ENCODE results near the gene NDUFC2.
"Not testable (repeated sequence)": the region's sequence is repeated elsewhere in the genome, so short reads cannot be mapped to it uniquely, and the experiment has no call there.

The NDUFC2 gene

DNA sequence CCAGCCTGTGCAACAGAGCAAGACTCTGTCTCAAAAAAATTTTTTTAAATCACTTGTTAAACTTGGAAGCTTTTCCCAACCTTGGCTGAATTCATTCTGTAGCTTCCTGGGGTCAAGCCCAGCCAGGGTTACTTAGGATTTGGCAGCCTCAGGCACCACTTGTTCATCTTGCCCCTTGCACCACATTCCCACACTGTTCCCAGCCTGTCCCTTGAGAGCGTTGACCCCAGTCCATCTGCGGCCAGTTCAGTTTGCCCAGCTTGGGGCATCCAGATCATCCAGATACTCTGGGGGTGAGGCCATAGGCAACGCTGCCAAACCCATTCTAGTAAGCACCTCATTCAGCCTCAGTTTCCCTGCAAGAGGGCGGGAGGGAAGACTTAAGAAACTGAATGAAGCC lies 24.7 kb downstream of the NDUFC2 start:
- no peak for DNase-seq (ENCODE audit: low spot score)

DNA sequence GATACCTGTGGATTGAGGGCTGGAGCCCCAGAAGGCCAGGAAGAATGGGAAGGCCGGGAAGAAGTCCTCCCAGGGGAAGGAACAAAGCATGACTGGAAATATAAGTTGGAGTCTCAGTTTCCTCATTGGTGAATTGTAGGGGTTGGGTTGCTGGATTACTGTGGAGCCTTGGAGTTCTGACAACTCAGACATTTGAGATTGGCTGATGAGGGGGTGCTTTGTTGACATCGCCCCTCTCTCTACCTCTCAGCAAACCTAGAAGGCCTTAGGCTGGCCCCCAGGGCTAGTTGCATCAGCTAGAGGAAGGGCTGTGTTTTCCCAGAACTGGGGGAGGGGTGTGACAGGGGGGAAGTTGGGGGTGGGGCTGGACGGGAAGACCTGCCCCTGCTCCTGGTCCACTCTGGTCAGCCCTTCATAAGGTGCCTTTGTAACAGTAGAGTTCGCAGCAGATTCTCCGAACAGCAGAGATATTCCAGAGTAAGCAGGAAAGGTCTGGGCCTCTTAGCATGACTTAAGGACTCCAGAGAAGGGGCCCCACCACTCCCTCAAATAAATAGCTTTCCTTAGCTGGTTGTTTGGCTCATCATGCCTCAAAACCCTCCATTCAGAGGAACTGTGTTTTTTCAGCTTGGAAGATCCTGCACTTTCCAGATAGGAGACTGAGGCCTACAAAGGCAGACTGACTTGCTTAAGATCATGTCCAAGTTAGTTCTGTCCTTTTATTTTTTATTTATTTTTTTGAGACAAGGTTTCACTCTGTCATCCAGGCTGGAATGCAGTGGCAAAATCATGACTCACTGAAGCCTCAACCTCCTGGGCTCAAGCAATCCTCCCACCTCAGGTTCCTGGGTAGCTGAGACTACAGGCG lies 28.5 kb downstream of the NDUFC2 start:
- DNase-seq (ENCODE audit: low spot score) = no peak

GRCh38 chr11:78049348-78049747 lies 30.3 kb downstream of the NDUFC2 start:
- DNase-seq (ENCODE audit: low spot score) = no peak

DNA sequence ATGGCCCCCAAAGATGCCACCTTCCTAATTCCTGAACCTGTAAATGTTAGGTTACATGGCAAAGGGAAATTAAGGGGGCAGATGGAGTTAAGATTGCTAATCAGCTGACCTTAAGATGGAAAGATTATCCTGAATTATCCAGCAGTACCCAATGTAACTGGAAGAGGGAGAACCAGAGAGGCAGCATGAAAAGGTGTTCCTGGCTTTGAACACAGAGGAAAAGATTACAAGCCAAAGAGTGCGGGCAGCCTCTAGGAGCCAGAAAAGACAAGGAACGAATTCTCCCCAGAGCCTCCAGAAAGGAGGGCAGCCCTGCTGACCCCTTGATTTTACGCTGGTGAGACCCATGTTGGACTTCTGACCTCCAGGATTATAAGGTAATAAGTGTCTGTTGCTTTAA lies 31.1 kb downstream of the NDUFC2 start:
- no peak for DNase-seq (ENCODE audit: low spot score)

DNA sequence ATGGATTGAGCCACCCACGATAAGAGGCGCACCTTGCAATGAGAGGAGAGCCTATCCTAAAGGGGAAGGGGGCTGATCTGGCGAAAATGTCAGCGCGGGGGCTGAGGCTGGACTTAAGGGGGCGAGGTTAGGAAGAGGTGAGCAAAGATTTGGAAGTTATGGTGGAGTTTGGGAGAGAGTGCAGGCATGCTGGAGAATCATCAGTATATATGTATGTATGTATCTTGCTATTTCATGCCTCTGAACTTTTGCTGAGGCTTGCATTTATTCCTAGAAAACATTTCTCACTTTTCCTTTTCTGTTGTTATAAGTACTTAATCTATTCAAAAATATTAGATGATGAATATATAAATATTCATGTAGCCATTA lies 33.2 kb downstream of the NDUFC2 start:
- DNase-seq (ENCODE audit: low spot score) = no peak

DNA sequence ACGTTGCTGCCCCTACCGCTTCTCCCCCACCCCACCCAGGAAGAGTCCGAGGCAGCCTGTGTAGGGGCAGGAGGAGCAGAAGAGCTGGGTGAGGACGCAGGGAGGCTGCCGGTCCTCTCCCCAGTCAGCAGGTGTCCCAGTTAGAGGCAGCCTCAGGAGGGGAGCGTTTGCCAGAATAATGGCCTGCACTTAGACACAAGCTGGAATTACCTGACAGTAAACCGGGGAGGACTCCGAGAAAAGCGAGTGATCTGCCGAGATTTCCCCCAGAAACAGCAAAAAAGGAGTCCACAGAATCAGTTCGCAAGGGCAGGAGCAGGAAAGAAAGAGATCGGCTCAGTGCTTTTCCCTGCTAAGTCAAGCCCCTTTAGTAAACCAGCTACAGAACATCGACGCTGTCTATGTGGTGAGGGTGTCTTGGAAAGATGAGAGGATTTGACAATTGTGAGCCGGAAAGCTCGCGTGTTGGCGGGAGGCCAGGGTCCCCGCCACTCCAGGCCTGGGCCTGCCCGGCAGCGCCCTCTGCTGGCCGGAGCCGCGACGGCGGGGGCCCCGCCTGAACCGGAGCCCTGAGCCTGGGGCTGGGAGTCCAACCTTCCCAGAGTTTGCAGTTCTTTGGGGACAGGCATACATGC lies 33.7 kb downstream of the NDUFC2 start:
- DNase-seq (ENCODE audit: low spot score) = peak; percentile 71

DNA sequence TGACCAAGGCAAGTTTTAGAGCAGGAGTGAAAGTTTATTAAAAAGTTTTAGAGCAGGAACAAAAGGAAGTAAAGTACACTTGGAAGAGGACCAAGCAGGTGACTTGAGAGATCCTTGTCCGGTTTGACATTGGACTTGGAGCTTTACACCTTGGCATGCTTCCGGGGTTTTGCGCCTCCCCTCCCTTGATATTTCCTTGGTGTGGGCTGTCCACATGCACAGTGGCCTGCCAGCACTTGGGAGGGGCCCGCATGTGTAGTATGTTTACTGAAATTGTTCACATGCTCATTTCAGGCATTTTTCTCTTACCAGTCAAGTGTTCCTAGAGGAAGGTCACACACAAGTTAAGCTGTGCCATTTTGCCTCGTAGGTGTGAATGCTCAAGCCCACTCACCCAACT lies 35.0 kb downstream of the NDUFC2 start:
- no peak for DNase-seq (ENCODE audit: low spot score)

DNA sequence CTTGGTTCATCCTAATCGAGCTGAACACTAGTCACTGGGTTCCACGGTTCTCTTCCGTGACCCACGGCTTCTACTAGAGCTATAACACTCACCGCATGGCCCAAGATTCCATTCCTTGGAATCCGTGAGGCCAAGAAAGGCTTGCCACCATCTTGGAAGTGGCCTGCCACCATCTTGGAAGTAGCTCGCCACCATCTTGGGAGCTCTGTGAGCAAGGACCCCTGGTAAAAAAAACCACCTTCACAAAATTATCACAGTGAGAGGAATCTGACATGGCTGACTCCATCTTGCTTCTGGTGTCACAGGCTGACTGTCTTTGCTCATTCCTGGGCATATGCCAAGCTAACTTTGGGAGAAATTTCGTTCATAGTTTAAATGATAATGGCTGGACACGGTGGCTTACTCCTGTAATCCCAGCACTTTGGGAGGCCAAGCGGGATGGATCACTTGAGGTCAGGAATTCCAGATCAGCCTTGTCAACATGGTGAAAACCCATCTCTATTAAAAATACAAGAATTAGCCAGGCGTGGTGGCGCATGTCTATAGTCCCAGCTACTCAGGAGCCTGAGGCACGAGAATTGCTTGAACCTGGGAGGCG lies 37.7 kb downstream of the NDUFC2 start:
- no peak for DNase-seq (ENCODE audit: low spot score)

DNA sequence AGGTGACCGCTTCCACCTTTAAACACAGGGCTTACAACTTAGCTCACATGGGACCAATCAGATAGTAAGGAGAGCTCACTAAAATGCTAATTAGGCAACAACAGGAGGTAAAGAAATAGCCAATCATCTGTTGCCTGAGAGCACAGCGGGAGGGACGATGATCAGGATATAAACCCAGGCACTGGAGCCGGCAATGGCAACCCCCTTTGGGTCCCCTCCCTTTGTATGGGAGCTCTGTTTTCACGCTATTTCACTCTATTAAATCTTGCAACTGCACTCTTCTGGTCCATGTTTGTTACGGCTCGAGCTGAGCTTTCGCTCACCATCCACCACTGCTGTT lies 38.3 kb downstream of the NDUFC2 start:
- DNase-seq (ENCODE audit: low spot score) = not testable (repeated sequence)

DNA sequence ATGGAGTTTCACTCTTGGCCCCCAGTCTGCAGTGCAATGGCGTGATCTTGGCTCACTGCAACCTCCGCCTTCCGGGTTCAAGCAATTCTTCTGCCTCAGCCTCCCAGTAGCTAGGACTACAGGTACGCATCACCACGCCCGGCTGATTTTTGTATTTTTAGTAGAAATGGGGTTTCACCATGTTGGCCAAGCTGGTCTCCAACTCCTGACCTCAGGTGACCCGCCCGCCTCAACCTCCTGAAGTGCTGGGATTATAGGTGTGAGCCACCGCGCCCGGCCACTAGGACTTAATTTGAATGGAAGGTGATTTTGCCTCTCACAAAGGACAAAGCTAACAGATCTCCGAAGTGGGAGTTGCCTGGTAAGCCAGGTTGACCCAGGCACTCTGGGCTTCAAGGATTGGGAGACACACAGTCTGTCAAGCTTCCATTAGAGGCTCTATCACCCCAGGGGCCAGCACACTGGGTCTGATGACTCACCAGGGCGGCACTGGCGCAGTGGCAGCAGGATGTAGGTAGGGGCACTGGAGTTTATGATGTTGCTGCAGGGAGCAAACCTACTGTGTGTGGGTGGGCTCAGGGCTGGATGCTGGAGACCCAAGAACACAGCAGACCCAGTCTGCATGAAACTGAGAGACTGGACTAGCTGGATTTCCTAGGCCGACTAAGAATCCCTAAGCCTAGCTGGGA lies 38.8 kb downstream of the NDUFC2 start:
- no peak for DNase-seq (ENCODE audit: low spot score)

DNA sequence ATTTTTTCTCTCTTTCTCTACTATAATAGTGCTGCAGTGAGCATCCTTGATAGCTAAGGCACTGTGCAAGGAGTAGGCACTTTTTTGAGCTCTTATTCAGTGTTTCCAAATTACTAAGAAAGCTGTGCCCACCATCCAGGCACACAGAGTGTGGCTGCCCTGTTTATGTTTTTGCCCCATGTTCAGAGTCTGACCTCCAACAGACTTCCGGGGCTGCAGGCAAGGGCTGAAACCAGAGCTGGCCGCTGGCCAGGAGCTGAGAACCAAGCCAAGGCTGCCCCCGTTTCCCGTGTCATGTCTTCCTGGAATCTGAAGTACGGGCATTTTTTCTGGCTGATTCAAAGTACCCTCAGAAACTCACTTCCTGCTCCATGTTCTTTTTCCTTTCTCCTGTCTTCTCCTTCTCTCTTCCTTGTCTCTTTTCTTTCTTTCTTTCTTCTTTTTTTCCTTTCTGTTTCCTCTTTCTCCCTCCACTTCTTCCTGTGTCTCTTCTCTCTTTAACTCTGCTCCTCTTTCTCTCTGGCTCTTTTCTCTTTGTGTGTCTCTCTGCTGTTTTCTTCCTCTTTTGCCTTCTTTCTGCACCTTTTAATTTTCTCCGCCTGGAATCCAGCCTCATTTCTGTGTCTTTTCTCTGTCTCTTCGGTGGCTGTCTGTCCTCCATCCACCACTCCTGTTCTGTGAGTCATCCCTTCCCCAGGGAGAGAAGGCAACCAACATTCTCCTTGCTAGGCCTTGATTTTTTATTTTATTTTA lies 39.6 kb downstream of the NDUFC2 start:
- no peak for DNase-seq (ENCODE audit: low spot score)

GRCh38 chr11:78039391-78039918 lies 40.2 kb downstream of the NDUFC2 start:
- no peak for DNase-seq (ENCODE audit: low spot score)

DNA sequence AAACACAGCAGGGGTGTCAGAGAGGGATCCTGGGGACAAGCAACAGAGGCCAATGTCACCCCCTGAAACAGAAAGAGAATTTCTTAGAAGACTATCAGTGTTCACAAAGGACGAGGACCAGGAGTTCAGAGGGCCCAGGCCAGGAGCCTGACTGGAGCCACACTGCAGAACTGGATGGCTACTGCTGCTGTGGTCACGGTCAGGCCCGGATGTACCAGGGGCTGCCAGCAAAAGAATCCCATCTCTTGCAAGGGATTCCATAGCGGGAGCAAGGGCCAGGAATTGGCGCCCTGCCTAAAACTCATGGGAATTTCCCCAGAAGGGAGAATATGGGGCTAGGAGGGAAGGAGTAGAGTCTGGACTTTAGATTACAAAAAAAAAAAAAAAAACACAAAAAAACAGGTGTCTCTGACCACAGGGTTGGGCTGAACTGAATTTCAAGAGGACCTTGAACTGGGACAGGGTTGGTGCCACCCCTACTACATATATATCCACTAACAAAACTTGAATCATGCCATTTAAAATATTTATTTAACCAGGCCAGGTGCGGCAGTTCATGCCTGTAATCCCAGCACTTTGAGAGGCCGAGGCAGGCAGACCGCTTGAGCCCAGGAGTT lies 40.9 kb downstream of the NDUFC2 start:
- no peak for DNase-seq (ENCODE audit: low spot score)

DNA sequence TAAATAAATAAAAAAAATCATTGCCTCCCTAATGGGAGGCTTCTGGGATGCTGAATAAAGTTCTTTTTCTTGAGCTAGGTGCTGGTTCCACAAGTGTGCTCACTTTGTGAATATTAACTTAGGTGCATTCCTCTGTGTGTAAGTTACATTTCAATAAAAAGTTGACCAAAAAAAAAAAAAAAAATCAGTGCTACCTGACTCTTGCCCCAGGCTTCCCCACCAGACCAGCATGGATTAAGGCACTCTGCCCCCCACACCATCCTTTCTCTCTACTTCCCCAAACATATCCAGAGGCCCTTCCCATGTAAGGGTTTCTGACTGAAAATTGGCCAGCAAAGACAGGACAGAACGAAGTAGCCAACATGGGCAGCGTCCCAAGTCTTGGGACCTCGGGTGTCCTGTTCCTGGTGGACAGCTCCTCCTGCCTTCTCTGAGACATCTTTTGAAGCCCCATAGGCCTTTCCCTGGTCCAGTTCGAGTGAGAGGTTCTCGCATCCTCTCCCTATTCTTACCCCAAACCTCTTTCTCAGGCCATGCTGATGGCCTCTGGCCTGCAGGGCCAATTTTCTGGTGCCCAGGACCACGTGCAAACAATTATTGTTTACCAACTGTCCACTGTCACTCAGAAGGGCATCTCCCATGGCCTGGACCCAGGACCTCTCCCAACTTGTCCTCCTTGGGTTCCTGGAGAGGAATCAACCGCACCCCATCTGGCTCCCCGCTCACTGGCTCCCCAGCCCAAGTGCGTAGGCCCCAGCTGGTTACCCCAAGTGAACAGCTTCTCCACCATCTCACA lies 41.6 kb downstream of the NDUFC2 start:
- DNase-seq (ENCODE audit: low spot score) = no peak

DNA sequence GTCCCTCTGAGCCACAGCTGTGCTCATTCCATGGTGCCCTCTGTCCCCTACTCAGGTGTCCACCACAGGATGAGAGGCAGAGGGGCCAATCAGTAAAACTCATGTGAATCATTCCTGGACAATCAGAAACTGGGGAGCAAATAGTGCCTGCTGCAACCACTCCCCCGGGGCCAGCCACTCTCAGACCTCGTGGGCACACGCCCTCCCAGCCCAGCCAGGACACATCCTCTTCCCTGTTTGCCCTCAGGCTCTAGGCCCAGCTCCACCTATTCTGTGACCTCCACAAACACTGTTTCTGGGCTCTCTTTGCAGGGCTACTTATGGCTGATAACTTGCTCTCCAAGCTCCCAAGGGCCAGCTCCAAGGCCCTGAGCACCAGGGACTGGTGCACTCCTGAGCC lies 42.6 kb downstream of the NDUFC2 start:
- DNase-seq (ENCODE audit: low spot score) = no peak

GRCh38 chr11:78036313-78036712 lies 43.3 kb downstream of the NDUFC2 start:
- no peak for DNase-seq (ENCODE audit: low spot score)

GRCh38 chr11:78034623-78035022 lies 45.0 kb downstream of the NDUFC2 start:
- DNase-seq (ENCODE audit: low spot score) = no peak

DNA sequence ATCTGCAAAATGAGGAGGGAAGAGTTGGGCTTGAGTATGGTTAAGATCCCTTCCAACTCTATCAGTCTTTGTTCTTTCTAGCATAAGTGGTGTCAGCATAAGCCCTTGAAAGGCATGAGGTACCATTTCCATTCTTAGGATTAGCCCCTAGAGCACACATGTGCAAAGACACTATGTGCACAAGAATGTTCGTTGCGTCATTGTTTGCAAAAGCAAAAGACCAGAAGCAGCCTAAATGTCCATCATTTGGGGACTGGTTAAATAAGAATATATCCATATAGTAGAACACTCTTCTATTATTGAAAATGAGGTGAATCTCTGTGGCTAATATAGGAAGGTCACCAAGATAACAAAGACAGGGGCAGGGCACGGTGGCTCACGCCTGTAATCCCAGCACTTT lies 46.6 kb downstream of the NDUFC2 start:
- no peak for DNase-seq (ENCODE audit: low spot score)

DNA sequence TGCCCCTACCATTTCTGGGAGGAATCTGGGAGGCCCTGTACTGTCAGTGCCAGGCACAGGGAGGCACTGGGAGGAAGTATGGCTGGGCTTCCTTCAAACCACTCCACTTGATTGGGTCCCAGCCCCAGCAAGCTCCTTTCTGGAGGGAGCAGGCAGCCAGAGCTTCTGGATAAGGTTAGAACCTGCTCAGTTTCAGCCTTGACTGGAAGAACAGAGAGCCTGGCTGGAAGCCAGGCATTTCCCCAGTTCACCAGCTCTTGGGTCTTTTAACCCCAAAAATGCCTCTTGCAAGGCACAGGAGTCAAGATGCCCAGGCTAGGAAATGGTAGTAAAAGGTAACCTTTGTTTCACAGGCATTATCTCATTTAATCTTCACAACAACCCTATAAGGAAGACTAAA lies 47.6 kb downstream of the NDUFC2 start:
- DNase-seq (ENCODE audit: low spot score) = no peak

- DNase-seq (ENCODE audit: low spot score) = no peak
Measured at GRCh38 chr11:78031629-78032028, 48.0 kb downstream of the NDUFC2 start.
